ENCODE results near the gene VASH1. TPM values are rescaled to one million over a fixed set of nuclear protein-coding genes. Genes with fewer than 3 reads are reported as not detected.

The VASH1 gene
- total and polyA plus RNA-seq, 10 donors = 6.4 to 39.1 (median 19.5) TPM

DNA sequence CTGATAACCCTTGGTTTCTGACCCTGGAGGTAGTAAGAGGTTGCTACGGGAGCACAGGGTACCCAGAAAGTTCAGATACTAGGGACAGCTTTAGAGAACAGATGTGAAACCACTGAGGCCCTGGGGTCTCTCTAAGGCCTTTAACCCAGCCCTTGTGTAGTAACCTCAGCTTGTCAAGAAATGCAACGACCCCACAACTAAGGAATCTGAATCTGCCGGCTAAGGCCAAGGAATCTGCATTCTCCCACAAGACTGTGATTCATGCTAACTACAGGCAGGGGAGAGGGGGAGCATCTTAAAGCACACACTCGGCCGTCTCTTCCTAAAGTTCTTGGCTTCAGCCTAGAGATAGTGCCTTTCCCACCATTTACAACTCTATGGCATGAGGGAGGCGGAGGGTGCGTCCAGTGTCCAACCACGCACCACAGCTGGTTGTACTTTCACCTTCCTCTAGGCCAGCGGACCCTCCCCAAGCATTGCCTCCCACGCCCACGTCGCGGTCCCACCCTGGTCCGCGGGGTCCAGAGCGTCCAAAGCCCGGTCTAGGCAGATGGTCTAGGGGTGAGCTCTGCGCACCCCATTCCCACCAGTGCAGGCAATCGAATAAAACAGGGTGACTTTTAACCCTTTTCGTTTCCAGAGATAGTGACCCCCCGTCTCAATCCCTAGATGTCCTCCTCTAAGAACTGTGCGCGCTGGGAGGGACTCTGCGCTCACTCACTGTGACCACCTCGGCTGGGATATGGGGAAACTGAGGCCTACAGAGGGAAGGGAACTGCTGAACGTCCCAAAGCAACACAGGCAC lies 735 bp upstream of the VASH1 start:
- no peaks in the 10 kb centered on the region for H3K9me3 ChIP-seq
- WGBS, 5 donors = 48 to 59% (median 50%) methylated on average over 24 to 26 of the region's 26 CpGs
- H3K4me1 ChIP-seq = peaks cover 6 to 52% (median 37%) of the 10 kb centered on the region in 6 donors
- peak overlapping the region in 7 of 8 donors; percentile 74 to 91 (median 82) for H3K27ac ChIP-seq
- peaks cover 0 to under 1% (median 0%) of the 10 kb centered on the region in 6 donors for H3K36me3 ChIP-seq
- peak in 1 of 11 experiments; percentile 2 for TF ChIP-seq CTCF (IDR thresholded peaks at IDR 0.05 in 8 of 11, conservative IDR thresholded peaks at IDR 0.05 in 3 of 11)
- TF ChIP-seq POLR2AphosphoS5 (IDR thresholded peaks at IDR 0.05) = no peak
- no peak for TF ChIP-seq POLR2A (IDR thresholded peaks at IDR 0.05)
- H3K27me3 ChIP-seq (replicated peaks in 1 of 7) = peaks cover 0 to 35% (median 14%) of the 10 kb centered on the region in 7 donors
- intact Hi-C loops (cut with DNase I; ENCODE audit: low total_unique reads) = no loop called here
- H3K4me3 ChIP-seq = peak overlapping the region; percentile 64 to 97 (median 75)
- peak; percentile 70 for DNase-seq

DNA sequence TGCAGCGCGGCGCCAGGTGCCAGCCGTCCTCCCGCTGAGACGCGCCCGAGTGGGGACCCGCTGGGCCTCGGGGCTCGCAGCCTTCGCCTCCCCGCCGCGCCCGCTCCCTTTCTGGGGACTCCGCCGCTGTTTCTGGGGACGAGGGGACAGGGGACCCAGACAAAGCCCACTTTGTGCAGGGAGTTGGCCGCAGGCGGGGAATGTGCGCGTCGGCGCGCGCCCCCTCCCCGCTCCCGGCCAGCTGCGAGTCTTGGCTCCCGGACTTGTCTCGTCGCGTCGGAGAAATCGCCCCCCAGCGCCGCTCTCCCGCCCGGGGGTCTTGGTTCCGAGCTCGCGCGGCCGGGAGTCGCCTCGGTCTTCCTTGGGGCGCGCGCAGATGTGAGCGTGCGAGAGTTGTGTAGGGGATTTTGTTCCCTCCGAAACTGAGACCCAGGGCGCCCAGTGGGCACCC lies 717 bp downstream of the VASH1 start:
- 0 to 1% (median 1%) methylated on average over 28 to 54 of the region's 54 CpGs for WGBS, 5 donors
- intact Hi-C loops (cut with DNase I; ENCODE audit: low total_unique reads) = no loop called here
- Histone ChIP-seq H3K9me3 (no peaks in the 10 kb centered on the region), H3K27me3 (replicated peaks in 1 of 7) (peaks cover 0 to 35% (median 14%) of the 10 kb centered on the region in 7 donors), H3K4me3 (peak overlapping the region; percentile 64 to 97 (median 75)), H3K4me1 (peaks cover 6 to 66% (median 38%) of the 10 kb centered on the region in 6 donors), H3K27ac (peak overlapping the region; percentile 35 to 91 (median 80)), H3K36me3 (peaks cover 0 to 3% (median 0%) of the 10 kb centered on the region in 6 donors)
- TF ChIP-seq POLR2A (IDR thresholded peaks at IDR 0.05) (no peak), POLR2AphosphoS5 (IDR thresholded peaks at IDR 0.05) (no peak), CTCF (IDR thresholded peaks at IDR 0.05 in 8 of 11, conservative IDR thresholded peaks at IDR 0.05 in 3 of 11) (no peak)
- no peak for DNase-seq

DNA sequence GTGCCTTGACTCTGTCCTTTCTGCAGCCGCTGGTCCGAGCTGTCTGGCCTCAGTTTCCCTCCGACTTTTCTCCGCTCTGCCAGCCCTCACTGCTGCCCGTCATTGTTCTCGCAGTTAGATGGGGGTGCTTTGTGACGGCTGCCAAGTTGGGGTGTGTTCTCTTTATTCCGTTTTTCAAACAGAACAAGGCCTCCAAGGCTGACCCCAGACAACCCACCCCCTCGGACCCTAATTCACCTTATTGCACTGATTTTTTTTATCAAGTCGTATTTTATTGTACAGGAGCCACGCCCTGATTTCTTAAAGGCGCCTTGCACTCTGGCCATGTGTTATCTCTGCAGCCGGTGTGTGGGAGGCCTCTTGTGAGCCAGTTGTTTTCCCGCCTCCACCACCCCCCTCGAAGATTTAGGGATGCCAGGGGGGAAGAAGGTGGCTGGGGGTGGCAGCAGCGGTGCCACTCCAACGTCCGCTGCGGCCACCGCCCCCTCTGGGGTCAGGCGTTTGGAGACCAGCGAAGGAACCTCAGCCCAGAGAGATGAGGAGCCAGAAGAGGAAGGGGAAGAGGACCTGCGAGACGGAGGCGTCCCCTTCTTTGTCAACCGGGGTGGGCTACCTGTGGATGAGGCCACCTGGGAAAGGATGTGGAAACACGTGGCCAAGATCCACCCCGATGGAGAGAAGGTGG lies 1.3 kb downstream of the VASH1 start:
- H3K36me3 ChIP-seq = peaks cover 0 to 3% (median 0%) of the 10 kb centered on the region in 6 donors
- peaks cover 0 to 35% (median 14%) of the 10 kb centered on the region in 7 donors for H3K27me3 ChIP-seq (replicated peaks in 1 of 7)
- TF ChIP-seq POLR2AphosphoS5 (IDR thresholded peaks at IDR 0.05) = no peak
- TF ChIP-seq CTCF (IDR thresholded peaks at IDR 0.05 in 8 of 11, conservative IDR thresholded peaks at IDR 0.05 in 3 of 11) = no peak
- TF ChIP-seq POLR2A (IDR thresholded peaks at IDR 0.05) = no peak
- H3K27ac ChIP-seq = peak overlapping the region in 7 of 8 donors; percentile 35 to 91 (median 82)
- 23 to 27% (median 25%) methylated on average over 27 to 28 of the region's 28 CpGs for WGBS, 5 donors
- intact Hi-C loops (cut with DNase I; ENCODE audit: low total_unique reads) = no loop called here
- H3K9me3 ChIP-seq = no peaks in the 10 kb centered on the region
- H3K4me3 ChIP-seq = peak overlapping the region; percentile 64 to 97 (median 75)
- peak; percentile 65 for DNase-seq
- H3K4me1 ChIP-seq = peaks cover 8 to 72% (median 41%) of the 10 kb centered on the region in 6 donors
